Activated CD8-positive, alpha-beta memory T cell treated with anti-CD3 and anti-CD28 coated beads, Interleukin-2, amount 10 ng/mL, durations not matched to agents 7 days and 5 days (primary cell): ENCODE results near the gene DPYSL4. TPM values are rescaled to one million over a fixed set of nuclear protein-coding genes. Genes with fewer than 3 reads are reported as not detected.

Source experiments
- ATAC-seq: fragments of 150-1000 bp; cut with Tn5 transposase; one replicate; pipeline ENCODE4 v1.10.0; 2021; ENCODE audit warnings: moderate library complexity
- CTCF ChIA-PET: fragments of 350-600 bp; sonication (Branson Sonifier 250); formaldehyde crosslinking; loops from one replicate; lab custom pipeline; 2021; ENCODE audit warnings: antibody characterized with exemption; lab: Charles Lee
- DNase-seq: peaks from one replicate; pipeline ENCODE4 v3.0.0-alpha.2; 2020
- H3K27ac Mint-ChIP-seq: one replicate; pipeline ENCODE4 v1.8.0; 2021; ENCODE audit warnings: mild to moderate bottlenecking, mixed read lengths
- H3K27me3 Mint-ChIP-seq: one replicate; pipeline ENCODE4 v1.8.0; 2021; ENCODE audit warnings: mixed read lengths
- H3K36me3 Mint-ChIP-seq: one replicate; pipeline ENCODE4 v1.8.0; 2021; ENCODE audit warnings: mild to moderate bottlenecking, mixed read lengths
- H3K4me1 Mint-ChIP-seq: one replicate; pipeline ENCODE4 v1.8.0; 2021; ENCODE audit warnings: mixed read lengths
- H3K4me3 Mint-ChIP-seq: one replicate; pipeline ENCODE4 v1.8.0; 2021; ENCODE audit warnings: mild to moderate bottlenecking, moderate library complexity, mixed read lengths
- H3K9me3 Mint-ChIP-seq: one replicate; pipeline ENCODE4 v1.8.0; 2022; ENCODE audit warnings: low read depth, mixed read lengths
- total RNA-seq, 2 experiments: library from RNA; stranded (reverse); gene quantifications; one replicate each; pipeline ENCODE4 v1.2.3, GENCODE V29; 2021

DPYSL4 gene
- total RNA-seq, 2 experiments from 2014 or later = 1.5 to 2.6 TPM

DNA sequence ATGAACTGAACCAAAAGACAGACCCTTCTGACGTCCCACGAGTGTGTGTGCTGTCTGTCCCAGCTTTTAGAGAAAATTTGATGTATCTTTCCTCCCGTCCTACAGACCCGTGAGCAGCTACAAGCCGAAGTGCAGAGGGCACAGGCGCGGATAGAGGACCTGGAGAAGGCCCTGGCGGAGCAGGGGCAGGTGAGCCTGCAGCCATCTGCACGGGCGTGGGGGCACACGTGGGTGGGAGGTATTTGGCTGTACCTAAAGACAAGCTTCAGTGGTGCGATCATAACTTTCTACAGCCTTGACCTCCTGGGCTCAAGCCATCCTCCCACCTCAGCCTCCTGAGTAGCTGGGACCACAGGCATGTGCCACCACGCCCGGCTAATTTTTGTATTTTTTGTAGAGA, 41.7 kb upstream of the DPYSL4 start:
- Mint-ChIP-seq H3K36me3 (no peaks in the 10 kb centered on the region), H3K27me3 (peaks cover 8% of the 10 kb centered on the region), H3K4me3 (no peak overlapping the region), H3K27ac (no peak overlapping the region), H3K9me3 (no peaks in the 10 kb centered on the region), H3K4me1 (no peaks in the 10 kb centered on the region)
- DNase-seq = no peak
- CTCF ChIA-PET = interaction anchor here (1.5 kb wide), 1 partner anchor 259 kb away, joined by 4 read pairs; no protein-coding TSS in a partner anchor
- ATAC-seq = no peak

- ATAC-seq (no peak), DNase-seq (no peak)
- Mint-ChIP-seq H3K4me3 (no peak overlapping the region), H3K36me3 (no peaks in the 10 kb centered on the region), H3K9me3 (no peaks in the 10 kb centered on the region), H3K4me1 (no peaks in the 10 kb centered on the region), H3K27ac (no peak overlapping the region), H3K27me3 (peaks cover 8% of the 10 kb centered on the region)
- CTCF ChIA-PET = no interaction called here
These were observed 41.1 kb upstream of the DPYSL4 start for GRCh38 chr10:132145521-132146185.

GRCh38 chr10:132146271-132146671, 40.5 kb upstream of the DPYSL4 start:
- CTCF ChIA-PET = no interaction called here
- no peak overlapping the region for H3K27ac Mint-ChIP-seq
- no peaks in the 10 kb centered on the region for H3K4me1 Mint-ChIP-seq
- no peaks in the 10 kb centered on the region for H3K36me3 Mint-ChIP-seq
- DNase-seq (no peak), ATAC-seq (no peak)
- no peak overlapping the region for H3K4me3 Mint-ChIP-seq
- H3K9me3 Mint-ChIP-seq = no peaks in the 10 kb centered on the region
- H3K27me3 Mint-ChIP-seq = peaks cover 8% of the 10 kb centered on the region

GRCh38 chr10:132146941-132147915, 39.5 kb upstream of the DPYSL4 start:
- DNase-seq (no peak), ATAC-seq (no peak)
- H3K4me1 Mint-ChIP-seq = no peaks in the 10 kb centered on the region
- H3K4me3 Mint-ChIP-seq = no peak overlapping the region
- CTCF ChIA-PET = no interaction called here
- no peak overlapping the region for H3K27ac Mint-ChIP-seq
- H3K36me3 Mint-ChIP-seq = no peaks in the 10 kb centered on the region
- H3K27me3 Mint-ChIP-seq = peaks cover 8% of the 10 kb centered on the region
- H3K9me3 Mint-ChIP-seq = no peaks in the 10 kb centered on the region

DNA sequence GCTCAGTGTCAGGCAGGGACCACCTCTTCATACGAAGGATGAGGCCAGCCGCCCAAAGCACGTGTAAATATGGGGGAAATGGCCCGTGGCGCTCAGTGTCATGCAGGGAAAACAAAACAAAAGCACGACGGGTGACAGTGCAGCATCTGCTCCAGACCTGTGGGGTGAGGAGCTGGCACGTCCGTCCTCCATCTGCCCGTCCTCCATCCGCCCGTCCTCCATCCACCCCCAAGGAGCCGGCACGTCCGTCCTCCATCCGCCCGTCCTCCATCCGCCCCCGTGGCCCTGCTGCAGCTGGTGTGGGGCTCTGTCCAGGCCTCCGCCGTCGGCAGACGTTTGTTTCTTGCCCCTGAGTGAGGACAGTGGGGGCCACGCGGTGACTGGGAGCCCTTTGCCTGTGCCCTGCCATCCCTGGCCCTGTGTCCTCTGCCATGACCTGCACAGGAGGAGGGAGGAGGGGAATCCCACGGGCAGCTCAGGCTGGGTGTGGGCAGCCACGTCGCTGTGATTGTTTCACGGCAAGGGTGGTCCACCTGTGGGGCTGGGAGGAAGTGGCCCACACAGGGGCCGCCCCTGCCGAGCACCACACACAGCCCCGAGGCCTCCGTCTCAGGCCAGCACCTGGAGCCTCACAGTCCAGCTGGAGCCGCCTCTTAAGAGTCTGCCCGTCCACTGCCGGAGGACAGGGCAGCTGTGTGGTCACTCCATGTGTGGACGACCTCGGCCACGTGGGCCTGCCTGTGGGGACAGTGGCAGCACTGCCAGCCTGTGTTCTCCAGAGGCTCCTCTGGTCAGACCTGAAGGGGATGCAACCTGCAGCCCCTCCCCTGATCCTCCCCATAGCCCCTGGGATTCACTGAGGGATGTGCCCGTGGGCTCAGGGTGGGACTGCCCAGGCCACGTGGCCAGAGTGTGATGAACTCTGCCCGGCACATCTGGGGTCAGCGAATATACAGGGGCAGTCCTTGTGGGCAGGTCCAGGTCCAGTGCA, 38.2 kb upstream of the DPYSL4 start:
- H3K9me3 Mint-ChIP-seq = no peaks in the 10 kb centered on the region
- H3K4me3 Mint-ChIP-seq = no peak overlapping the region
- no peaks in the 10 kb centered on the region for H3K4me1 Mint-ChIP-seq
- H3K36me3 Mint-ChIP-seq = no peaks in the 10 kb centered on the region
- ATAC-seq (no peak), DNase-seq (no peak)
- H3K27me3 Mint-ChIP-seq = peaks cover under 1% of the 10 kb centered on the region
- no peak overlapping the region for H3K27ac Mint-ChIP-seq
- CTCF ChIA-PET = no interaction called here

DNA sequence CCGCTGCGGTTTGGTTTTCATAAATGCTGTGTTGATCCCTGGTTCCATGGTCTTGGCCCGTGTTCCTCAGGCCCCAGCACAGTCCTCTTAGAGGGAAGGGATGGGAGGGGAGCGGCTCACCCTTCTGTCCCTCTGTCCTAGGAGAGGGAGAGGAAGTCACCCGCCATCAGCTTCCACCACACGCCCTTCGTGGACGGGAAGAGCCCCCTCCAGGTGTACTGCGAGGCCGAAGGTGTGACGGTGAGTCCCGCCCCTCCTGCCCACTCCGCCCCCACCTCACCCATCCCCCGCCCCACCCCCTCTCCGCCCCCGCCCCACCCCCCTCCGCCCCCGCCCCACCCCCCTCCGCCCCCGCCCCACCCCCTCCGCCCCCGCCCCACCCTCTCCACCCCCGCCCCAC, 37.5 kb upstream of the DPYSL4 start:
- CTCF ChIA-PET = no interaction called here
- no peaks in the 10 kb centered on the region for H3K36me3 Mint-ChIP-seq
- no peaks in the 10 kb centered on the region for H3K4me1 Mint-ChIP-seq
- no peaks in the 10 kb centered on the region for H3K27me3 Mint-ChIP-seq
- H3K4me3 Mint-ChIP-seq = no peak overlapping the region
- no peak overlapping the region for H3K27ac Mint-ChIP-seq
- ATAC-seq (no peak), DNase-seq (no peak)
- H3K9me3 Mint-ChIP-seq = no peaks in the 10 kb centered on the region

- no peaks in the 10 kb centered on the region for H3K4me1 Mint-ChIP-seq
- DNase-seq = no peak
- H3K4me3 Mint-ChIP-seq = no peak overlapping the region
- no peaks in the 10 kb centered on the region for H3K9me3 Mint-ChIP-seq
- no peaks in the 10 kb centered on the region for H3K36me3 Mint-ChIP-seq
- ATAC-seq = no peak
- CTCF ChIA-PET = no interaction called here
- H3K27me3 Mint-ChIP-seq = no peaks in the 10 kb centered on the region
- no peak overlapping the region for H3K27ac Mint-ChIP-seq
These were observed 36.8 kb upstream of the DPYSL4 start for GRCh38 chr10:132149917-132150316.

- Mint-ChIP-seq H3K4me3 (no peak overlapping the region), H3K4me1 (no peaks in the 10 kb centered on the region), H3K36me3 (no peaks in the 10 kb centered on the region), H3K27ac (no peak overlapping the region), H3K9me3 (no peaks in the 10 kb centered on the region), H3K27me3 (no peaks in the 10 kb centered on the region)
- no peak for DNase-seq
- CTCF ChIA-PET = interaction anchor here (1.7 kb wide), 1 partner anchor 8 kb away, joined by 7 read pairs; no protein-coding TSS in a partner anchor
- ATAC-seq = no peak
These were observed 36.0 kb upstream of the DPYSL4 start for GRCh38 chr10:132150777-132151176.

DNA sequence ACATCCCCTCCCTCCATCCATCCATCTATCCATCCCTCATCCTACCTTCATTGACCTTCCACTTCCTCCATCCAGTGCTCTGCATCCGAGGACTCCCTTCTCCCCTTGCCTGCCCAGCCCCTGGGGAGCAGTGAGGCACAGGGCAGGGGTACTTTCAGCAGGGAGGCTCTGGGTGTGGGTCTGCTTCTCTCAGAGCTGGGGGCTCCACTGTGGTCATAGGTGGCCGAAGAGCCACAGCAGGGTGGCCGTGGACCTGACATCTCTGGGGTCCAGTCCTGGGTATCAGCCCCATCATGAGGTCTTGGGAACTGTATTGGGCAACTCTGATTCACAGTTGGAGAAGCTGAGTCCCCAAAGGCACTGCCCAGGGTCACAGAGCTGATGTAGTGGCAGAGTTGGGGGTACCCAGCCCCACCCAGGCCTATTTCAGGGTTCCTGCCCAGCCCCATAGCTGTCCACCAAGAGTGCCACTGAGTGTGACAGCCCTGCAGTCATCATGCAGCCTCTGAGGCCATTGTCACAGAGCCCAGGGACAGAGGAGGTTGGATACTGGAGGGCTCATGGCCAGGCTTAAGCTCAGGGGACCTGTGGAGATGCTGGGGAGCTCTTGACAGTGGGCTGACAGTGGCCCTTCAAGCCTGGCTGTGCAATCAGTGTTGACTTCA, 35.3 kb upstream of the DPYSL4 start:
- Mint-ChIP-seq H3K27me3 (no peaks in the 10 kb centered on the region), H3K4me3 (no peak overlapping the region), H3K27ac (no peak overlapping the region), H3K4me1 (no peaks in the 10 kb centered on the region), H3K9me3 (no peaks in the 10 kb centered on the region), H3K36me3 (no peaks in the 10 kb centered on the region)
- DNase-seq (no peak), ATAC-seq (no peak)
- CTCF ChIA-PET = interaction anchor here (1.7 kb wide), 1 partner anchor 9 kb away, joined by 7 read pairs; no protein-coding TSS in a partner anchor

DNA sequence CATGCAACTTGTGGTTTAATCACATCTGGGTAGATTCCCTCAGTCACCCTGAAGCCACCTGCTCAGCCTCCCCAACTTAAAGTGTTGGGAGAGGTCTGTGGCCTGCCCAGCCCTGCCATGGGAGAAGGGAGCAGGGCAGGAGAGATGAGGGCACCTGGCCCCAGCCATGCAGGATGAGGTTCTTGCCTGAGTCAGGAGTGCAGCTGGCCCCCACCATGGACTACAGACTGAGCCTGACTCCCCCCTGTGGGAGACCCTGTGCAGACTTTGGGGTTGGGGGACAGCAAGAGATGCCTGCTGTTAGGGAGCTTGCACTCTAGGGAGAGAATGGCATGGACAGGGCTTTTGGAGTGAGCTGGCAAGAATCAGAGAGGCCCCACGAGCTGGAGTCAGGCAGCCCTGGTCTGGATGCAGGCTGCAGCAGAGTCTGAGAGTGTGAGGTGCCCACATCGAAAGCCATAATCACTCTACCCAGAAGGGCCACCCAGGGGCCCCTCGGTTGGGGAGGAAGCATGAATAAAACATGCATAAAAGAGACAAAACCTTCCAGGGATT, 34.7 kb upstream of the DPYSL4 start:
- Mint-ChIP-seq H3K36me3 (no peaks in the 10 kb centered on the region), H3K4me1 (no peaks in the 10 kb centered on the region), H3K27me3 (no peaks in the 10 kb centered on the region), H3K4me3 (no peak overlapping the region), H3K27ac (no peak overlapping the region), H3K9me3 (no peaks in the 10 kb centered on the region)
- DNase-seq = no peak
- no peak for ATAC-seq
- CTCF ChIA-PET = interaction anchor here (1.7 kb wide), 1 partner anchor 9 kb away, joined by 7 read pairs; no protein-coding TSS in a partner anchor

- no peak for ATAC-seq
- Mint-ChIP-seq H3K4me3 (no peak overlapping the region), H3K4me1 (no peaks in the 10 kb centered on the region), H3K27ac (no peak overlapping the region), H3K36me3 (no peaks in the 10 kb centered on the region), H3K9me3 (no peaks in the 10 kb centered on the region), H3K27me3 (no peaks in the 10 kb centered on the region)
- no peak for DNase-seq
- CTCF ChIA-PET = no interaction called here
These were observed 33.7 kb upstream of the DPYSL4 start for GRCh38 chr10:132152896-132153580.
